ENCODE results near the gene SPEN.

- TF ChIP-seq CTCF (optimal IDR thresholded peaks at IDR 0.05 in 1 of 3, IDR thresholded peaks at IDR 0.05 in 1 of 3, conservative IDR thresholded peaks at IDR 0.05 in 1 of 3; ENCODE audit: extremely low read depth in 1 of 3, insufficient read depth in 2 of 3, low read length in 3 of 3): no peak
- TF ChIP-seq EZH2 (IDR thresholded peaks at IDR 0.05; ENCODE audit: low read length): no peak
Measured at GRCh38 chr1:15959424-15959823, 111.9 kb downstream of the SPEN start.

Measured in keratinocyte (primary cell).